IPS-18a (cell line): ENCODE measurements around the gene PLPP2.

Experiments used
- H3K27ac ChIP-seq: one replicate; pipeline ENCODE4 v1.5.1; 2013; ENCODE audit warnings: low read length
- H3K27me3 ChIP-seq: one replicate; pipeline ENCODE4 v1.6.1; 2013; ENCODE audit warnings: mild to moderate bottlenecking, low read length; ENCODE audit not compliant: control insufficient read depth, insufficient read depth
- H3K36me3 ChIP-seq: one replicate; pipeline ENCODE4 v1.6.1; 2013; ENCODE audit warnings: low read depth, low read length; ENCODE audit not compliant: control insufficient read depth
- H3K4me1 ChIP-seq: one replicate; pipeline ENCODE4 v1.6.1; 2013; ENCODE audit warnings: low read depth, low read length; ENCODE audit not compliant: control insufficient read depth
- H3K4me3 ChIP-seq: one replicate; pipeline ENCODE4 v1.5.1; 2013; ENCODE audit warnings: low read length
- H3K9ac ChIP-seq: one replicate; pipeline ENCODE4 v1.6.1; 2013; ENCODE audit warnings: mild to moderate bottlenecking, low read length, moderate library complexity
- H3K9me3 ChIP-seq: one replicate; pipeline ENCODE4 v1.6.1; 2013; ENCODE audit warnings: low read depth, low read length; ENCODE audit not compliant: control insufficient read depth

The PLPP2 gene

DNA sequence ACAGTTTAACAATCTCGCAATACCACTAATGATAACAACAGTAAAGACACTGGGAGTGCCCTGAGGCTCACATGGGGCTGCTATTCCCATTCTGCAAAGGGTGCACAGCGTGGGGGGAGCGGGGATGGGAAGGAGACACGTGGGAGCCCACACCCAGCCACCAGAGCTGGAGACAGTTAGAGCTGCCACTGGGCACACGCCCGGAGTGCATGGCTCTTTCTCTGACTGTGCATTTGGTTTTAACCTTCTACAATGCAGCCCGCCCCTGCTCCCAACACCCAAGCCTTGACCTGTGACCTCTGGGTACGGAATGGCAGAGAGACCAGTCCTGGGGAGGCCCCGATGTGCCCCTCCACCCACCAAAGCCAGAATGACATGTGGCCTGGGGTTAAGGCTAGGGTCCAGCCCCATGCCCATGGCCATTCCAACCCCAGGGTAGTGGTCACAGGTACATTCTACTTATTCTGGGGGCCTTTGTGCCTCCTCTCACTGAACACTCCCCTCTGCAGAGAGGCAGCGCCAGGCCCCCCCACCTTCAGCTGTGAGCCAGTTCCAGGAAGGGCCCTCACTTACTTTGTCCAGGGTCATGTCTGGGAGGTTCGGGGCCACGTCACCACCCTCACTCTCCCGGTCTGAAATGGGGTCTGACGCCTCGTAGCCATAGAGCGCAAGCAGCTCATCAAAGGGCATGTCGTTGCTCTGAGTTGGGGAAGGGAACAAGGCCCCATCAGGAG is 36.3 kb upstream of the PLPP2 start:
- H3K27me3 ChIP-seq: no peaks in the 10 kb centered on the region
- no peaks in the 10 kb centered on the region for H3K9me3 ChIP-seq
- H3K27ac ChIP-seq: no peak overlapping the region
- no peaks in the 10 kb centered on the region for H3K4me1 ChIP-seq
- H3K36me3 ChIP-seq: peaks cover 75% of the 10 kb centered on the region
- H3K4me3 ChIP-seq: no peak overlapping the region
- no peak overlapping the region for H3K9ac ChIP-seq

DNA sequence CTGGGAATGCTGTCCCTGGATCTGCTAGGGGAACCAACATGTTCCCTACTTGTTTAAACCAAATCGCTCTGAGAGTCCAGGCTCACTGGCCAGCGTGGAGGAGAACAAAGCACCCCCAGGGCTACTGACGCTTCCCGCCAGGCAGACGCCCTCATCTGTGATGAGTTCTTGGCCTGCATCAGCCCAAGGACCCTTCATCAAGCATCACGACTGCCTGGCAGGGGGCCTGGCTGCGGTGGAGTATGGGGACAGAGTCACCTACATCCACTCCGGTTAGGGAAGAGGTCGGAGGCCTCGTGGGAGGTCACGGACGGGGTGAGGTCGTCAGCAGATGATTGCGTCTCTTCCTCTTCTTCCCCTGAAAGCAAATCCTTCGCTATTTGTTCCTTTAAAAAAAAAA is 35.7 kb upstream of the PLPP2 start:
- Histone ChIP-seq H3K27ac (no peak overlapping the region), H3K9me3 (no peaks in the 10 kb centered on the region), H3K27me3 (no peaks in the 10 kb centered on the region), H3K4me1 (no peaks in the 10 kb centered on the region), H3K9ac (no peak overlapping the region), H3K36me3 (peaks cover 78% of the 10 kb centered on the region), H3K4me3 (no peak overlapping the region)

DNA sequence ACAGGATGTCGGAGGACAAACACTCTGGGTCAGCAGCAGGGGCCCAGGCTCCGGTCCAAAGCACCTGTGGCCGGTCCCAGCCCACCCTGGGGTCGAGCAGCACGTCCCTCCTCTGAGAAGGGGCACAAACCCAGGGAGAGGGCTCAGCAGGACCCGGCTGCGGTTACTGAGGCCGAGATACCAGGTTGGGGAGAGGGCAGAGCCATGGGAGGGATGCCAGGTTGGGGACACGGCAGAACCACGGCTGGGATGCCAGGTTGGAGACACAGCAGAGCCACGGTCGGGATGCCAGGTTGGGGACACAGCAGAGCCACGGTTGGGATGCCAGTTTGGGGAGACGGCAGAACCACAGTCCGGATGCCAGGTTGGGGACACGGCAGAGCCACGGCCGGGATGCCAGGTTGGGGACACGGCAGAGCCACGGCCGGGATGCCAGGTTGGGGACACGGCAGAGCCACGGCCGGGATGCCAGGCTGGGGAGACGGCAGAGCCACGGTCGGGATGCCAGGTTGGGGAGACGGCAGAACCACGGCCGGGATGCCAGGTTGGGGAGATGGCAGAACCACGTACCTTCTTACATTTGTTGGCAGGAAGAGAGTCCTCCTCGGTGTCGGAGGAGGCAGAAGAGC is 34.8 kb upstream of the PLPP2 start:
- Histone ChIP-seq H3K27ac (no peak overlapping the region), H3K36me3 (peaks cover 83% of the 10 kb centered on the region), H3K4me3 (no peak overlapping the region), H3K9me3 (peaks cover 1% of the 10 kb centered on the region), H3K9ac (no peak overlapping the region), H3K4me1 (no peaks in the 10 kb centered on the region), H3K27me3 (no peaks in the 10 kb centered on the region)

DNA sequence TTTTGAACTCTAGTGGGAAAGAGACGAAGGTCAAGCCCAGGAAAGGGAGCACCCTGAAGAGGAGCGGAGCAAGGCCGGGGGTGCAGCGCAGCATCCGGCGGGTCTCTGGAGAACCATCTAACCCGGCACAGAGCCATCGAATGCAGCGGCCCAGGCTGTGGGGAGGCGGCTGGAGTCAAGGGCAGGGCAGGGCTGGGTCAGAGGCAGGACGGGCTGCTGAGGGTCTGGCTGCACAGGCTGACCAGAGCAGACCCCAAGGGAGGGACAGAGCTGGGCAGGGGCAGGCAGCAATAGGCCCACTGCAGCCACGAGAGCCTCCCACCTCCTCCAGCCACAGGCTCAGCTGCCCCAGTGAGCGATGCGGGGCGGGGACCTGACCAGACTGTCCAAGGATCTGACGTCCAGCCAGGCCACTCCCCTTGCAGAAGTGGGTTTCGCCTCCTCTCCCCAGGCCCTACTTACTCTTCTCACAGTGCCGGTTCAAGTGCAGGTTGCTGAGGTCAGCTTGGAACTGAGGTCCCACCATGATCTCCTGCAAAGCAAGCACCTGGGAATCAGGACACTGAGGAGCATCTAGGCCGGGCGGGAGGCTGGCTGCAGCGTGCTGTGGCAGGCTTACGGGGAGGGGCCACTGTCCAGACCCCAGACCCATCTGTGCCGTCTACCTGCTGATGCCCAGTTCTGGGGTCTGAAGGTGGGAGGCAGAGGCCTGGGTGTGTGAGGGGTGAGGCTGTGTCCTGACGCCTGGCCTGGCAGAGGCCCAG is 34.2 kb upstream of the PLPP2 start:
- H3K9ac ChIP-seq: no peak overlapping the region
- no peak overlapping the region for H3K27ac ChIP-seq
- peaks cover 82% of the 10 kb centered on the region for H3K36me3 ChIP-seq
- peaks cover 4% of the 10 kb centered on the region for H3K9me3 ChIP-seq
- H3K27me3 ChIP-seq: no peaks in the 10 kb centered on the region
- no peak overlapping the region for H3K4me3 ChIP-seq
- no peaks in the 10 kb centered on the region for H3K4me1 ChIP-seq

DNA sequence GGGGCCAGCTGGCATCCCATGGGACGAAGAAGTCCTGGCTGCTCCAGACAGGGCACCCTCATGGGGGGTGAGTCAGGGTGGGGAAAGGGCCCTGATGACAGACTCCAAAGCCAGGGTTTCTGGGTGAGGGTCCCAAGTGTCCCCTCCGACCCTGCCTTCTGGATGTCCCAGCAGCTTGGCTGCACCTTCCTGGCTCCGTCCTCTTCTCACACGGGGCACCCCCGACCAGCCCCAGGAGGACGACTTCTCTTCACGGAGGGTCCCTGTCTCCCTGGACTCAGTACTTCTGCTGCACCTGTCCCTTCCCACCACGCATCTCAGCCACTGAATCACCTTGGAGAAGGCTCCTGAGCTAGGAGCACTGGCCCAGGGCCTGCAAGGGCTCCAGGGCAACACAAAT is 33.5 kb upstream of the PLPP2 start:
- Histone ChIP-seq H3K4me1 (no peaks in the 10 kb centered on the region), H3K9ac (no peak overlapping the region), H3K9me3 (peaks cover 4% of the 10 kb centered on the region), H3K36me3 (peaks cover 79% of the 10 kb centered on the region), H3K27ac (no peak overlapping the region), H3K4me3 (no peak overlapping the region), H3K27me3 (no peaks in the 10 kb centered on the region)

DNA sequence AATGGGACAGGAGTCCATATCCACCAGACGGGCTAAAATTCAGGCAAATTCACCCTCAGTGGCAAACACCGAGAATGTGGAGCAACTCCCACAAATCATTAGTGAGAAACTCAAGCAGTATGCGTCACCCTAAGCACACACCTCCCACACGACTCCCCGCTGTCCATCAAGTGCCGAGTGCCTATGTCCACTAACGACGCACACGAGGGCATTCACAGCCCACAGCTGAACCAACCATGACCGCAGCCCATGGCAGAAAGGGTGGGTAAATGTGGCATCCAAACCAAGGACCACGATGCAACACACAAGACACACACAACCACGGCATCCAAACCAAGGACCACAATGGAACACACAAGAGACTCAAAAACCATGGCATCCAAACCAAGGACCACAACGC is 31.4 kb upstream of the PLPP2 start:
- Histone ChIP-seq H3K36me3 (peaks cover 63% of the 10 kb centered on the region), H3K9me3 (peaks cover 4% of the 10 kb centered on the region), H3K27me3 (no peaks in the 10 kb centered on the region), H3K9ac (no peak overlapping the region), H3K27ac (no peak overlapping the region), H3K4me1 (no peaks in the 10 kb centered on the region), H3K4me3 (no peak overlapping the region)

DNA sequence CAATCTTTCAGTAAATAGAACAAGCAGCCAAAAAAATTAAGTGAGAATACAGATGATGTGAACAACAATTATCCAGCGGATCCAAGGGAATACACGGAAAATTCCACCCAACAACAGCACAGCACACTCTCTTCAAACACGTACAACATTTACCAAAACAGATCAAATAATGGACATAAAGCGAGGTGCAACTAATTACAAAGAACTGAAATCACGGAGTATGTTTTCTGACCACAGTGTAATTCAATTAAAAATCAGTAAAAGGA is 27.2 kb upstream of the PLPP2 start:
- Histone ChIP-seq H3K4me3 (no peak overlapping the region), H3K27me3 (no peaks in the 10 kb centered on the region), H3K27ac (no peak overlapping the region), H3K4me1 (no peaks in the 10 kb centered on the region), H3K36me3 (peaks cover 38% of the 10 kb centered on the region), H3K9me3 (peaks cover 4% of the 10 kb centered on the region), H3K9ac (no peak overlapping the region)

DNA sequence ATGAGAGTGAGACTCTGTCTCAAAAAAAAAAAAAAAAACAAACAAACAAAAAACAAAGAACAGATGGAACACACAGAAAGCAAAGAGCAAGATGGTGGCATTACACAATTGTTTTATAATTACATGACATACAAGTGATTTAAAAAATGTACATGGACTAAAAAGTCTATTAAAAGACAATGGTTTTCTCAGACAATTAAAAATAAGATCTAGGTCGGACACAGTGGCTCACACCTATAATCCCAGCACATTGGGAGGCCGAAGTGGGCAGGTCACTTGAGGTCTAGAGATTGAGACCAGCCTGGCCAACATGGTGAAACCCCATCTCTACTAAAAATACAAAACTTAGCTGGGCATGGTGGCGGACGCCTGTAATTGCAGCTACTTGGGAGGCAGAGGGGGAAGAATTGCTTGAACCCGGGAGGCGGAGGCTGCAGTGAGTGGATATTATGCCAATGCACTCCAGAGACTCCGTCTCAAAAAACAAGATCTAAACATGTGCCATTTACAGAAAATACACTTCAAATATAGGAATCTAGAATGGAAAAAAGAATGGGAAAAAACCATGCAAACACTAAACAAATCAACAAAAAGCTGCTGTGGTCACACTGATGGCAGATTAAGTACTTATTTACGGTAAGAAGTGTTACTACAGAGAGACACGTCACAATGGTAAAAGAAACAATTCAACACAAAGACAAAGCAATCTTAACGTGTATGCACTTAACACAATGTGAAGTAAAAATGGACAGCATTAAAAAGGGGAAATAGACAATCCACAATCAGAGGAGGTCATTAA is 26.7 kb upstream of the PLPP2 start:
- Histone ChIP-seq H3K4me3 (no peak overlapping the region), H3K27me3 (no peaks in the 10 kb centered on the region), H3K9me3 (peaks cover 4% of the 10 kb centered on the region), H3K9ac (no peak overlapping the region), H3K27ac (no peak overlapping the region), H3K4me1 (no peaks in the 10 kb centered on the region), H3K36me3 (peaks cover 33% of the 10 kb centered on the region)

DNA sequence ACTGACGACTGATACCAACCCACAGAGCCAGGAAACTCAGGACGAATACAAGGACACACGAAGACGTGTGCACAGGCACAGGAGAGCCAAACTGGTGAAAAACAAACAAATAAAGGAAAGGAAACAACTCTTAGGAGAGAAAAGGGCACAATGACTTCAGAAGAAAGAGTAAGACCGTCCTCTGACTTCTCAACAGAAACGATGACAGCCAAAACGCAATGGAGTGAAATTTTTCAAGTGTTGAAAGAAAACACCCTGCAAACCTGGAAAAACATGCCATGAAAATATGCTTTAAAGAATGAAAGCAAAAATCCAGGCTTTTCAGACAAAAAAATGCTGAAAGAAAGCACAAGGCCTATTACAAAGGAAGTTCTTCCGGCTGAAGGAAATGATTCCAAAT is 24.6 kb upstream of the PLPP2 start:
- peaks cover 32% of the 10 kb centered on the region for H3K36me3 ChIP-seq
- no peak overlapping the region for H3K9ac ChIP-seq
- peaks cover under 1% of the 10 kb centered on the region for H3K9me3 ChIP-seq
- H3K27me3 ChIP-seq: no peaks in the 10 kb centered on the region
- no peak overlapping the region for H3K4me3 ChIP-seq
- H3K27ac ChIP-seq: no peak overlapping the region
- H3K4me1 ChIP-seq: no peaks in the 10 kb centered on the region

DNA sequence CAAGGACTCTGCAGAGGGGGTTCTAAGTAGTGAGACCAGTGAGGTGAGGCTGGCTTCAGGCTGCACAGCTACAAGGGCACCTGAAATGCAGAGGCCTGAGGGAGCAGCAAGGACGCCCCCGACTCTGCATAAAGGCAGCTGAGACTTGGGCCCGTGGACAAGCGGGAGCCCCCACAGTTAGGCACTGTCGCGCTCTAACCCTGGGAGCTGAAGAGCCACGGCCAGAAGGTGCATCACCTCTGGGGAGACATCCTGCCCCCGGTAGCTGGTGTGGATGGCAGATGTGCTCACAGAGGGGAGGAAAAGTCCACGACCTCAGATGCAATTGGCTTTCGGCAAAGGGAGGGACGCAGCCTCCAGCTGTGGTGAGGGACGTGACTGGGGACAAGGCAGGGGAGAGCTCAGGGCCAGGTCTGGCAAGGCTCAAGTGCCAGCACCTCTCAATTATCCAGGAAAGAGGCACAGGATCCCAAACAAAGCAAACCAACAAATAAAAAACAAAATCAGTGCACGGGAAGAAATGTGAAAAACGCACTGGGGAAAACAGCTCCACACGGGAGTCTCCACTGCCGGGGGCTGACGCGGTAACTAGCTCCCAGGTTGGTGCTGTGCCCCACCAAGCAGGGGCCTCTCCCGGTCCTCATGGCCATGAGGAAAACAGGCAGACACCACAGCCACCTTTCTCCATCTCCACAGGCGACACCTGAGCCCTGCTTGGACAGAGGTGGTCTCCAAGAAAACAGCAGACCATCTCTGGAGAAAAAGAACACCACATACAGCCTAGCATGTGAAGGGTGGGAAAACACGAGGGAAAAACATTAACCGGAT is 23.0 kb upstream of the PLPP2 start:
- Histone ChIP-seq H3K36me3 (peaks cover 34% of the 10 kb centered on the region), H3K4me3 (no peak overlapping the region), H3K27ac (no peak overlapping the region), H3K4me1 (no peaks in the 10 kb centered on the region), H3K27me3 (no peaks in the 10 kb centered on the region), H3K9ac (no peak overlapping the region), H3K9me3 (no peaks in the 10 kb centered on the region)
